GM18507 (cell line): ENCODE data around the gene ZNF385B.

ENCODE experiments used
- DNase-seq: peaks from one replicate; pipeline ENCODE4 v3.0.0; 2011; ENCODE audit warnings: low read depth; ENCODE audit not compliant: insufficient read length; ENCODE audit errors: extremely low spot score
- FAIRE-seq: peaks from 2 replicates; lab custom pipeline; 2011; peaks lifted over from hg19 to GRCh38; lab: Jason Lieb, UNC

ZNF385B gene

GRCh38 chr2:179572544-179572943, 288.9 kb downstream of the ZNF385B start:
- no peak for FAIRE-seq
- DNase-seq = no peak

GRCh38 chr2:179571721-179572120, 289.7 kb downstream of the ZNF385B start:
- no peak for FAIRE-seq
- no peak for DNase-seq

- FAIRE-seq (no peak), DNase-seq (no peak)
These were observed 290.2 kb downstream of the ZNF385B start for GRCh38 chr2:179571252-179571651.

GRCh38 chr2:179569831-179570233, 291.6 kb downstream of the ZNF385B start:
- FAIRE-seq (no peak), DNase-seq (no peak)

DNA sequence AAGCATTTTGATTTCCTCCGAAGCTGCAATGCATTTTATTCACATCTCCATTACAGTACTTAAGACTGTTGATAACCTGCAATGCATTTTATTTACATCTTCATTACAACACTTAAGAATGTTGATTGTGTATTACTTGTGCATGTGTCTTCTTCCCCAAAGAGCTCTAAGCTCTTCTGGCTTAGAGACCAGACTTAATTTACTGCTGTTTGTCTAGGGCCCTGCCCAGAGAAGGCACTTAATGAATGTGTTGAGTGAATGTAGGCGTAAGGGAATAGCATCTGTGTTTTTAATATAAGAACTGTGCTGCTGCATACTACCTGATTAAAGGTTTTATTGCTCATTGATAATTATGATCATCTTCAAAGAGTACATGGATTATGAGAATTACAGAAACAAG, 295.6 kb downstream of the ZNF385B start:
- FAIRE-seq = no peak
- DNase-seq = no peak

GRCh38 chr2:179562330-179562885, 299.0 kb downstream of the ZNF385B start:
- no peak for DNase-seq
- no peak for FAIRE-seq

GRCh38 chr2:179561702-179562101, 299.7 kb downstream of the ZNF385B start:
- DNase-seq (no peak), FAIRE-seq (no peak)

- FAIRE-seq (no peak), DNase-seq (no peak)
These were observed 301.1 kb downstream of the ZNF385B start for GRCh38 chr2:179560257-179560735.

- FAIRE-seq = no peak
- no peak for DNase-seq
These were observed 302.2 kb downstream of the ZNF385B start for GRCh38 chr2:179559108-179559806.

DNA sequence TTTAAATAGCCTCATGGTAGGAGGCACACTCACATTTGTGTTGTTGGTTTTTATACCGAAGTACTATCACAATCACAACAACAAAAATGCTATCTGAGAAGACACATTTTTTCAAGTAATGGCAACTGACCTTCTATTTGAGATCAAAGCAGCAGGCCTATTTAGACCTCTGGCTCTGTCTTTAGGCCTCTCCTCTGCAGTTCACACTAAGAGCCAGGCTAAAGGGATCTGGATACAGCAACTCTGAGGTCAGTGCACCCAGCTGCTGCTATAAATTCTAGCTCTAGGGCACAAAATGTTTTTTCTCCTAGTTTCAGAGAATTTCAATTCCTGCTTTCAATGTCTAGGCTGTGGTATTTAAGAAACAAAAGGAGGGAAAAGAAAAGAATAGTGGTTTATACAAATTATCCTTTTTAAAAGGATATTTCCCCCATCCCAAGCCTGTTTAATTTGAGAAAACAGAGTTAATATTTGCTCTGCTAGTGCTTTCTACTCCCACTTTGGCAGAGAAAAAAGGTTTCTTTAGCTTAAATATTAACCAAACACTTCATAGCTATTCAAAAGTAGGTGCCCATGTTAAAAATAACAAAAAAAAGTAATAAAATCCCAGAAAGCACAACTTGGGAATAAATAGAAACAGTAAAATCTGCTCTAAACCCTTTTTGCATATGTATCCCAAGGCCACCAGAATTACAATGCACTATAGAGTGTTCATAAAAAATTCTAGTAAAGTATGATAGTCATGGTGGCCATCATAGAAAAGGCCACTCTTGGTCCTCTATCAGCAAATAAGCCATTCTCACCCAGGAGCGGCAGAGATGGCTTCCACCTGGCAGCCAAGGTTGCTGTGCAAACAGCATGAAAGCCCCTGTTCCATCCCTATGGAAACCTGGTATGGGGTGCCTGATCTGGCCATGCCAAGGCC, 303.1 kb downstream of the ZNF385B start:
- FAIRE-seq (no peak), DNase-seq (no peak)

DNA sequence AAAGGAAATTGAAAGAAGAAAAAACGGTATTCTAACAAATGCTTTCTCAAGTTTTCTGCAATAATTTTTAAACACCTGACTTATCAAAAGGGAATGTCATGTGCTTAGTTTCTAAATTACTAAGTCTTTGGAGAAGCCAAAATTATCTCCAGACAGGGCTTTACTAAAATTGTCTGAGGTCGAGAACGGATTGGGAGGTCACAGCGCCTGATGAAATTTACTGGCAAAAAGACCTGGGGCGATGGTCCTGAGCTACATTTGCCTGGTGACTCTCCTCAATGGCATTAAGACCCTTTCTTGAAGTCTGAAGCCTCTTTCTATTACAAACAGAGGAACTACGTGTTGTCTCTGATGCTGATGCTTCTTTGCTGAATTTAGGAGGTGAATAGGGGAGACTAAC, 305.0 kb downstream of the ZNF385B start:
- no peak for FAIRE-seq
- no peak for DNase-seq

GRCh38 chr2:179555691-179556283, 305.6 kb downstream of the ZNF385B start:
- FAIRE-seq (no peak), DNase-seq (no peak)

DNA sequence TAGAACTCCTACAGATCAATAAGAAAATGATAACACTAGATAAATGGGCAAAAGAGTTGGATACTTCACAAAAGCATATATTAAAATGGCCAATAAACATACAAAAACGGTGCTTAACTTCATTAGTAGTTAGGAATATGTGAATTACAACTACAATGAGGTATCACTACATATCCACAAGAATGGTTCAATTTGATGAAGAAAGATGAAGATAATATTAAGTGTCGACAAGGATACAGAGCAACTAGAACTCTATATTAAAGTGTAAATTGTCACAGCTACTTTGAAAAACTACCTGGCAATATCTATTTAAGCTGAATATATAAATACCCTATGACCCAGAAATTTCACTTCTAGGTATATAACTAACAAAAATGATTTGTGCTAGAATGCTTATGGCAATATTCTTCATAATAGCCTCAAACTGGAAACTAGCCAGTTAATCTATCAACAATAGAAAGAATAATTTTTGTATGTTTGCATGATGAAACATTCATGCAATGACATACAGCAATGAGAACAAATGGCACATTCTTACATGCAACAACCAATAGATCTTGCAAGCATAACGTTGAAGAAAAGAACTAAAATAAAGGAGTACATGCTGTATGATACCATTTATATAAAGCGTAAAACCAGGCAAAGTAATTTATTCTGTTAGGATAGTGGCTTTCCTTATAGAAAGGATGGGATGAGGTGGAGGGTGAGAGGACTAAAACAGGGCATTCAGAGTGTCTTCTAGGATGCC, 306.6 kb downstream of the ZNF385B start:
- DNase-seq (no peak), FAIRE-seq (no peak)

DNA sequence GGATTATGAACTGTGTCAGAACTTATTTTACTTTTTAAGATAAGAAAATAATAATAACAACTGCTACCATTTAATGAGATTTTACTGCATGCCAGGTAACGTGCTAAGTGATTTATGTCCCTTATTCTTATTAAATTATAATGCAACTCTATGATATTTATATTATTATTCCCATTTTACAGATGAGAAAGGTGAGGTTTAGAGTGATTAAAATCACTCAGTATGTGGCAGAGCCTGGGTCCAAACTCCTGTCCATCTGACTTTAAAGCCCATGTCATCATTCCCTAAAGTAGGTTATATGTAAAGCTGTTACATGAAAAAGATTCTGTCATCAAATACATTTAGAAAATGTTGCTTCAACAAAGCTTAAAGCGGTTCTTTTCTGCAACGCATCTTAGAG, 308.0 kb downstream of the ZNF385B start:
- DNase-seq = no peak
- no peak for FAIRE-seq

DNA sequence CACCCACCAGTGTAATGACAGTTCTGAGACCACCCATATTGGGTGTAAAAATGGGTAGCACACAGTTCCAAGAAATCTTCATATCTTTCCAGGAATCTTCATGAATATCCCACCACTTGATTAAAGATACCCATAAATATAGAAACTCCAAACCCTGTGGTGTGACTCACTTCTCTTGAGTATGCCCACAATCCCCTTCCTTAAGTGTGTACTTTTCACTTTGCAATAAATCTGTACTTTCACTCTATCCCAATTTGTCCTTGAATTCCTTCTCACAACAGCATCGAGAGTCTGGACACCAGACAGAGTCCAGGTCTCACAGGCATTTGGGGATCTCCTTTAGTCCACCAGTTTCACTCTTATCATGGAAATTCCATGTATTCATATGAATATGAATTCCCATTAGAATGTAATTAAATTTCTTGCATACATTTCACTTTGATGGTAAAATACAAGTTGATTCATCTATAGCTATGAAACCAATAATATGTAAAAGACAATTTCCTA, 309.8 kb downstream of the ZNF385B start:
- no peak for FAIRE-seq

GRCh38 chr2:179550849-179551248, 310.6 kb downstream of the ZNF385B start:
- no peak for FAIRE-seq
- DNase-seq = no peak

More for the DNA sequence above, 309.8 kb downstream of the ZNF385B start:
- no peak for DNase-seq

DNA sequence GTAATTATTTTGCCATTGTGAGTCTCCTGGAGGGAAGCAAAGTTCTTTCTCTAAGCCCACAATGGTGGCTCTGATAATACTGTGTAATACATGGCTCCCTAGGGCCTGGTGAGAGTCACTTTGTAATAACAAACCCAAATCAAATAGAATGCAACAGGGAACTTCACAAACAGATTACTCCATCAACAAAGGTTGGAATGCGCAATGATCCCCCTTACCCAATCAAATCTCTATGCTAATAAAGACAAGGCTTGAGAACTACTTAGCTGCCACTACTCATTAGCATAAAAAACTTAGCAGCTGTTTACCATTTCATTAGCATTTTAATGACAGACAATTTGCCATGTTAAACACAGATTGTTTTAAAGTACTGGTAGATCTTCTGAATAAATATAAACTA, 311.2 kb downstream of the ZNF385B start:
- FAIRE-seq (no peak), DNase-seq (no peak)

GRCh38 chr2:179546656-179547055, 314.8 kb downstream of the ZNF385B start:
- DNase-seq = no peak
- FAIRE-seq = no peak

DNA sequence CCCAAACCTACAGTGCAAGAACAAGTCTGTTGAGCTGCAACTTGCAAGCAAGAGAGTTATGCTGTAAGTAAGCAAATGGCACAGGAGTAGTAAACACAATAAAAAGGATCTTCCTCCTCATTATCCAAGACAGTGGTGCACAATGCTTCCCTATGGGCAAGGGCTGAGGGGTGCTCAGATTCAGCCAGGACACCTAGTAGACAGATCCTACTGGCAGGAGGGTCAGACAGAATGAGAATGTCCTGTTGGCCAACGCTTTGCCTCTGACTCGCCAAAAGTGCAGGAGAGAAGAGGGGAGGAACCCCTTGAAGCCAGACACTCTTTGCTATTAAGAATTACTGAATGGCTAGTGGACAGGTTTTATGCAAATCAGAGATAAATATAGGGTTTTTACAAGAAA, 316.4 kb downstream of the ZNF385B start:
- no peak for FAIRE-seq
- no peak for DNase-seq
